A673 (cell line): ENCODE data around the gene MEPE.

Experiments
- CTCF ChIP-seq: fragments of 300-800, 200-600 bp; sonication (generic); conservative IDR thresholded peaks from 2 replicates; pipeline ENCODE4 v1.5.1; 2017; ENCODE audit warnings: low read depth, mild to moderate bottlenecking, antibody characterized with exemption, low read length, moderate library complexity, mixed read lengths
- EZH2 ChIP-seq: fragments of 200-600 bp; sonication (generic); IDR thresholded peaks from 2 replicates; pipeline ENCODE4 v1.6.1; 2017; ENCODE audit warnings: borderline replicate concordance, low read depth, mild to moderate bottlenecking, mixed read lengths, antibody characterized with exemption, low read length; ENCODE audit not compliant: poor library complexity, severe bottlenecking

GRCh38 chr4:87806520-87806919 is 26.2 kb upstream of the MEPE start:
- no peak for TF ChIP-seq CTCF
- no peak for TF ChIP-seq EZH2
